NCI-H526 (cell line): ENCODE data around the gene RBM39.
"Not testable (repeated sequence)": the region's sequence is repeated elsewhere in the genome, so short reads cannot be mapped to it uniquely, and the experiment has no call there.

Experiments
- DNase-seq, 2 experiments: peaks; one replicate each; lab custom pipeline; 2025; lab: John Stamatoyannopoulos, UW

Gene RBM39

DNA sequence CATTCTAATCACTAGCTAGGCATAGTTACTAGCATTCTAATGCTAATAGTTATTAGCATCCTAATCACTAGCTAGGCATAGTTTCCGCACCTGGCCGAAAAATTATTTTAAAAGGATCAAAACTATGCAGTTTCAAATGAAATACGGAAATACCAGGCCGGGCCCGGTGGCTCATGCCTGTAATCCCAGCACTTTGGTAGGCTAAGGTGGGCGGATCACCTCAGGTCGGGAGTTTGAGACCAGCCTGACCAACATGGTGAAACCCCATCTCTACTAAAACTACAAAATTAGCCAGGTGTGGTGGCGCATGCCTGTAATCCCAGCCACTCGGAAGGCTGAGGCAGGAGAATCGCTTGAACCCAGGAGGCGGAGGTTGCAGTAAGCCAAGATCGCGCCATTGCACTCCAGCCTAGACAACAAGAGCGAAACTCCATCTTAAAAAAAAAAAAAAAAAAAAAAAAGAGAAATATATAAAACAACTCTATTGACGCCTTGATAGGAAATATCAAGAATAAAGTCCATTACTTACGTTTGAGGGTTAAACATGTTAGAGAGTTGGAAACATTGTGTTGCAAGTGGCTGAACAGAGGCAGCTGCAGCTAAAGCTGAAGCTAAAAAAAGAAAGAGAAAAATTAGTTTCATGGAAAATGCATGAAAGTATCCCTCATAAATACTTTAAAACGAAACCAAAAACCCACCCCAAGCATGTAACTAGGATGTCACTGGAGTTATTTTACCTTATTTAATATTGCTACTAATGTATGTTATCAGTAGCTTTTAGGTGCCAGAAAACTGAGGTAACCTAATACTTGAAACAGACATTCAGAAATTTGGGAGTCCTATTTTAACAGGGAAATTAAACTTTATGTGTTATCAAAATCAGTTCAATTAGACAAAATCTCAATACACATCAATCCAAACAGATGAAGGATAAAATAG lies 35.2 kb downstream of the RBM39 start:
- DNase-seq: not testable (repeated sequence)

DNA sequence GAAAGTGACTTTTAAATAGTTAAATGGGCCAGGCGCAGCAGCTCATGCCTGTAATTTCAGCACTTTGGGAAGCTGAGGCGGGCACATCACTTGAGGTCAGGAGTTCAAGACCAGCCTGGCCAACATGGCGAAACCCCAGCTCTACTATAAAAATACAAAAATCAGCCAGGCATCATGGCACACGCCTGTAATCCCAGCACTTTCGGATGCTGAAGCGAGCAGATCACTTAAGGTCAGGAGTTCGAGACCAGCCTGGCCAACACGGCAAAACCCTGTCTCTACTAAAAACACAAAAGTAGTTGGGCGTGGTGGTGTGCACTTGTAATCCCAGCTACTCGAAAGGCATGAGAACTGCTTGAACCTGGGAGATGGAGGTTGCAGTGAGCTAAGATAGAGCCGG lies 36.2 kb downstream of the RBM39 start:
- not testable (repeated sequence) for DNase-seq

DNA sequence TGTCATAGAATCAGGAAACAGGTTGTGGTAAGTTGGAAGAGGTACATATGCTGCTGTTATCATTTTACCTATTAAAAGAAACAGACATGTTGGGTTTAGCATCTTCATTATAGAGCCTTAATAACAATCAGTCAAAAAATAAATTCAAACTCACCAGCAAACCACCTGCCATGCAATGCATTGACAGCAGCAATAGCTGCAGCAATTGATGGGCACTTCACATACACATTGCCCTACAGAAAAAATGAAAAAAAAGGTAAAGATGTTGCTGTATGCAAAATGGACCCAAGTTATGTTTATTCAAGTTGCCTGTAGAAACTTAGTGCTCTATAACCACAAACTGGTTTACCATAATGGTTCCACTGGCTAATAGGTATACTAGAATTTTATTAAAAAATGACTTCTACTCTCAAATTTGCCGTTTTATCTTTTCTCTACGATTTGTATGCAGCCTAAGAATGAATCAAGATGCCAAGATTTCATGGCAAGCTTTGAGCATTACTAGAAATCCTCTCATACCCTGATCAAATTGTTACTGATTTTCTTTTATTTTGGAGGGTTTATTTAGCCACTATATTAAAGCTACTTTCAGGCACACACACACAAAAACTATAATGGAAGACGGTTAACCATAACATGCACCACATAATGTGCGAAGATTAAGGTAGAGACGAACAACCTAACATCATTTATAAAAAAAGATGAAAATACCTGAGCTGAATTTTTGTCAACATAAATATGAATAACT lies 37.4 kb downstream of the RBM39 start:
- DNase-seq: no peak

DNA sequence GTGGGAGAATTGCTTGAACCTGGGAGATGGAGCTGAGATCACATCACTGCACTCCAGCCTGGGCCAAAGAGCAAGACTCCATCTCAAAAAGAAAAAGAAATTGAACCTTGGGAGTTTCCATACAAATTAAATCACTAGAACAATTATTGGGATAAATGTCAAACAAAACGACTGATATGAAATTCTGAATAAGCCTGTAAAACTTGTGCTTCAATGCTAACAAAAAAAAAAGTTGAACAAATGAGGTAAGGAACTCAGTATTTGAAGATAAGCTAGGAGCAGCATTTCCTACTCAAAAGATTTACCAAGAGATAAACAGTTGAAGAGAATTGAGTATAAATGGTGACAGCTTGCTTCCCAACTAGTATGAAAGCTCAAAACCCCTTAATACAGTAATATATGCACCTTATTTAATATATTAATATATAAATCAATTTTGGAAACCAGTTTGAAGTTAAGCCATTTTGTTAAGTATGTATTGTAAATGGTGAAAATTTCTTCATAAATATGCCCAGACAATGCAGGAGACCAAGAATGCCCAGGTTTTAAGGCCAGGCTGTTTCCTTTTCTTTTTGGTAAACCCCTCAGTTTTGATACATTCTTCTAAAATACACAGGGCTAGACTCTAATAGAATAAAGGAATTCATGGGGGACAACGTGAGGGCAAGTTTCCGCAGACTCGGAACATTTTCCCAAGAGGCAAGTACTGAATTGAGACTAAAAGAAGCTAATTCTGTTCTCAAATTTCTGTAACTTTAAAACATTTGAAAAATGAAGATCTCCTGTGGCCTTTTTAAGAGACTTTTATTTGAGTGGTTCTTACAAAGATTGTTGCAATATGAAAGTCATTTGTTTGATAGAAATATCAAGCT lies 39.0 kb downstream of the RBM39 start:
- no peak for DNase-seq

- DNase-seq: no peak
These were observed 39.8 kb downstream of the RBM39 start for GRCh38 chr20:35702051-35702823.

DNA sequence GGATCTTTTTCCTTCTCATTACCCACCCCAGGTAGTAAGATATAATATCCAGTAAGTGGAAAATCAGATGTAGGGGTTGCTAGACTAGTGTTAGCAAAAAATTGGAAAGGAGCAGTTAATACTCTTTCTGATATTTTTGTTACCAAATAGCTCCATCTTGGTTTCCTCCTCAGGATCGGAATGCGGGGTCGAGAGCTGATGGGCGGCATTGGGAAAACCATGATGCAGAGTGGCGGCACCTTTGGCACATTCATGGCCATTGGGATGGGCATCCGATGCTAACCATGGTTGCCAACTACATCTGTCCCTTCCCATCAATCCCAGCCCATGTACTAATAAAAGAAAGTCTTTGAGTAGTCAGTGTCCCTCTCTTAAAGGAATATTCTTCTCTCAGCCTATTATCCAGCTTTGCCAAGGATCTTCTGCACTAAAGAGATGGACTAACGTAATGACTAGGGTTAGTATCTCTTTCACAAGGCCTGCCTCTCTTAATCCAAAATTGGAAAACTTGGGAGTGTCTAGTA lies 41.4 kb downstream of the RBM39 start:
- no peak for DNase-seq

DNA sequence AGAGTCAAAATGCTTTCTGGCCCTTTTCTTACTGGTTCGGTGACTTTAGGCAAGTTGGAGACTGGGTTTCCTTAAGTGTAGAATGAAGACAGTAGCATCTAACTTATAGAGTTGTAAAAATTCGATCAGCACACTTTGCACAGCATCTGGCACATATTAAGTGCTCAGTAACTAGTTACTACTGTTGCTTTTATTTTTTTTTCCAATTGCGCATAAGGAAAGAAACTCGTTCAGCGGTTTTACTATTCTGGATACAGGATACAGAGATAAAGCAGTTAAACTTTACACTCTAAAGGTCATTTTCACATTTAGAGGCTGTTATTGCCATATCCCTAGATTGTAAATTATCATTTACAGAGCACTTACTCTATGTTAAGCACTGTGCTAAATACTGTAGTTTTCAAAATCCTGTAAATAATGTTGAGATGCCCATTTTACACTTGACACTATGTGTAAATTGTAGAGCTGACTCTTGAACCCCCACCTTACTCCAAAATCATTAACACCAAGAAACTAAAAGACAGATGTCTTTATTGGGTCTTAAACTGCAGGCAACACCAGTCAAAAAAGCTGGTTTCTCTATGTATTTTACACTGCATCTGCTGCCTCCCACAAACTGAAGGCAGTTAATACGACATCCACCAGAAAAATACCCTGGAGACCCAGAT lies 42.0 kb downstream of the RBM39 start:
- DNase-seq: peak in 1 of 2 experiments; percentile 33

DNA sequence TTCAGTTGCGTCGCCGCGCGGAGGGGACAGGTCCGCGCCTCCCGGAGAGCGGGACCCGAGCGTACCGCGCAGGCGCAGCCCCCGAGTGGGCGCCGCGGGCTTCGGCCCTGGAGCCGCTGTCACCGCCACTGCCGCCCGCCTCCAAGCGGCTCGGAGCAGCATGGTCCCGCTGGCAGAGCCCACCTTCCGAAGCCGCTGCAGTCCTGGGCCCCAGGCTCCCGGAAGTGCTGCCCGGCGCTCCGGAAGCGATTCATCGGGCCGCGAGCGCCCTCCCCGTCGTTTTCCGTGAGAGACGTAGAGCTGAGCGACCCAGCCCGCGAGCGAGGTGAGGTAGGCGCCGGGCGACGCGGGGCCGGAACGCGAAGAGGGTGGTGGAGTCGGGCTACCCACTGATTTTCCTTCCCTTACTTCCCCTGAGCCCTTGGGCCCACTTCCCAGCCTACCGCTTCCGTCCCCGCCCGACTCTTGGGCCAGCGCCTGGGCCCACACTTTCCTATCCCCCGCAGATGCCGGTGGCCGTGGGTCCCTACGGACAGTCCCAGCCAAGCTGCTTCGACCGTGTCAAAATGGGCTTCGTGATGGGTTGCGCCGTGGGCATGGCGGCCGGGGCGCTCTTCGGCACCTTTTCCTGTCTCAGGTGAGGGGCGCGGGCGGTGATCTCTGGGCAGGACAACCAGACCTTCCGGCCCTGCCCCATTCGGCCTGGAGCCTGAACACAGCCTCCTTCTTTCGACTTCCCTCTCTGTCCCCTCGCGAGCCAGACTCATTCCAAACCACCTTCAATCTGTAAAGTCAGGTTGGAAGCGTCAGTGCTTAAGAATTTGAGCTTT lies 42.7 kb downstream of the RBM39 start, which contains the start of the genes NFS1 and ROMO1:
NFS1 (minus strand) TSS at position 226 of the 830 bp plus-strand sequence; CDS start at position 162, 64 bp downstream.
ROMO1 (plus strand) TSS at position 279 of the 830 bp plus-strand sequence; CDS start at position 507, 228 bp downstream.
- peak; percentile 84 to 97 for DNase-seq

- DNase-seq: peak in 1 of 2 experiments; percentile 56
These were observed 43.5 kb downstream of the RBM39 start for GRCh38 chr20:35698298-35699126.

GRCh38 chr20:35697696-35698297 lies 44.3 kb downstream of the RBM39 start:
- no peak for DNase-seq

DNA sequence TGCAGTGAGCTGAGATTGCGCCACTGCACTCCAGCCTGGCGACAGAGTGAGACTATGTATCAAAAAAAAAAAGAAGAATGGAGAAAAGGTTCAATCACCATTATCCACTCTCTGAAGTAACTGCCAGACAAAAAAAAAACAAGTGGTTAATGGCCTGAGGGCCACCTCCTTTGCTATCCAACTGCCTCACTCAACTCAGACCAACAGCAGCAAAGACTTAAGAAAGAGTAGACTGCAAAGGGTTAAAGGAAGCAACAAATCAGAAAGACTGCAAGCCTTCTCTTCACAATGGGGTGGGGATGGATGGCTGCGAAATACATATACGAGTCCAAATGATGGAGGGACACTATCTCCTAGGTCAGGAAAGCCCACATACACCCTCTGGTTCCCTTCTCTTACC lies 46.1 kb downstream of the RBM39 start:
- no peak for DNase-seq

GRCh38 chr20:35695245-35695749 lies 46.8 kb downstream of the RBM39 start:
- DNase-seq: no peak

GRCh38 chr20:35690265-35690664 lies 51.8 kb downstream of the RBM39 start:
- DNase-seq: no peak

DNA sequence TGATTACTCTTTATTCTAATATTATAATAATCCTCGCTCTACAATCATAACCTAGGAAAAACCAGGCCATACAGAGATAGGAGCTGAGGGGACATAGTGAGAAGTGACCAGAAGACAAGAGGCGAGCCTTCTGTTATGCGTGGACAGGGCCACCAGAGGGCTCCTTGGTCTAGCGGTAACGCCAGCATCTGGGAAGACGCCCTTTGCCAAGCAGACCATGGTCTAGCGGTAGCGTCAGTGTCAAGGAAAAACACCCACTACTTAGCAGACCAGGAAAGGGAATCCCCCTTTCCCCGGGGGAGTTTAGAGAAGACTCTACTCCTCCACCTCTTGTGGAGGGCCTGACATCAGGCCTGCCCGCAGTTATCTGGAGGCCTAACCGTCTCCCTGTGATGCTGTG lies 55.2 kb downstream of the RBM39 start:
- DNase-seq: not testable (repeated sequence)

GRCh38 chr20:35685368-35685767 lies 56.7 kb downstream of the RBM39 start:
- DNase-seq: not testable (repeated sequence)

DNA sequence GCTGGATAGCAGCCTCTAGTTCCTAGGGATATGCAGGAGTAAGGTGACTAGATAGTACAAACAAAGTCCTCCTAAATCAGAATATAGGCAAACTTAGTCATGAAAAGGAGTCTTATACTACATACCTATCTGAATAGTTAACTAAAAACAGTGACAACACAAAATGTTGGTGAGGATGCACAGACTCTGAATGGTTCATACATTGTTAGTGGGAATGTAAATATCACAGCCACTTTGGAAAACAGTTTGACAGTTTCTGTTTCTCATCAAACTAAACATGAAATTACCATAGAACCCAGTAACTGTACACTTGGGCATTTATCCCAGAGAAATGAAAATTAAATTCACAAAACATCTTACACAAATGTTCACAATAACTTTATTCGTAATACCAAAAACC lies 60.1 kb downstream of the RBM39 start:
- no peak for DNase-seq

DNA sequence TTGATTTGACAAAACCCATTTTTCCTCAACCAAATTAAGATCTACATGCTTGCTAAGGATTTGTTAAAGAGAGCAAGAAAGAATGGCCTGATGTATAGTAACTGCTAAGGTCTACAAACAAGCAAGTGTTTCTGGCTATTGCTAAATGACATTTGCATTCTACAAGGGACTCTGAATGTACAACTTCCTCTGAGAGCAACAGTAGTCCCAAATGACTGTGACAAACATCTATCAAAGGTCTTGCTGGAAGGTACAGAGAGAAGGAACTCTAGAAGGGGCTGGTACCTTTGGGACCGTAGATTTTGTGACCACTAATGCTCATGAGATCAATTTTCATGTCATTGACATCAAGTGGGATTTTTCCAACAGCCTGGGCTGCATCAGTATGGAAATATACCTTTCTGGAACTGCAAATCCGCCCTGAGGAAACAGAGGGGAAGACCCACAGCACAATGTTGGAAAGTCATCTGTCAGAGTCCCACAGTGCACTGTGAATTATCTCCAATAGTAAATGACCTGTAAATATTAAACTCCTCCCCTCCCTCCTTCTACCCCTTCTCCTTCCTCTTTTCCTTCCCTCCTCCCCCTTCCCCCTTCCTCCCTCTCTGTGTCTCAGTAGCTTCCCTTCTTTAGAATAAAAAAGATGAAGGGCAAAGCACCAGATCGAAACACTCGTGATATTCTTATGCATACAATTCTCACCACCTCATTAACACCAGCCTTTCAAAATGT lies 61.4 kb downstream of the RBM39 start:
- DNase-seq: no peak
